GM23338 (cell line): ENCODE results near the gene GAL3ST2. TPM values are rescaled to one million over a fixed set of nuclear protein-coding genes. Genes with fewer than 3 reads are reported as not detected.

Source experiments
- ATAC-seq: fragments of 200-7000 bp; cut with Tn5 transposase; 3 replicates; pipeline ENCODE4 v1.9.1; 2020
- DNase-seq: peaks from one replicate; pipeline ENCODE4 v3.0.0-alpha.2; 2015; ENCODE audit warnings: low spot score
- H2AFZ ChIP-seq: fragments of 200-600 bp; sonication (generic); 2 replicates; pipeline ENCODE4 v1.8.0; 2016; ENCODE audit warnings: antibody characterized with exemption, mild to moderate bottlenecking, moderate library complexity
- H3F3A ChIP-seq: fragments of 200-600 bp; sonication (generic); replicated peaks from 2 replicates; pipeline ENCODE4 v1.8.0; 2017; ENCODE audit warnings: antibody characterized with exemption, mixed run types, low read depth
- H3K27ac ChIP-seq: fragments of 200-600 bp; sonication (generic); 2 replicates; pipeline ENCODE4 v1.6.1; 2016; ENCODE audit warnings: low read depth
- H3K27me3 ChIP-seq: fragments of 200-600 bp; sonication (generic); 2 replicates; pipeline ENCODE4 v1.8.0; 2016; ENCODE audit warnings: mild to moderate bottlenecking, mixed run types, moderate library complexity; ENCODE audit not compliant: insufficient read depth
- H3K36me3 ChIP-seq: fragments of 200-600 bp; sonication (generic); 2 replicates; pipeline ENCODE4 v1.8.0; 2016; ENCODE audit warnings: mild to moderate bottlenecking; ENCODE audit not compliant: insufficient read depth
- H3K4me1 ChIP-seq: fragments of 200-600 bp; sonication (generic); 2 replicates; pipeline ENCODE4 v1.8.0; 2016; ENCODE audit warnings: mild to moderate bottlenecking, moderate library complexity; ENCODE audit not compliant: insufficient read depth
- H3K4me2 ChIP-seq: fragments of 200-600 bp; sonication (generic); 2 replicates; pipeline ENCODE4 v1.7.1; 2017; ENCODE audit warnings: mixed run types
- H3K4me3 ChIP-seq: fragments of 200-600 bp; sonication (generic); 2 replicates; pipeline ENCODE4 v1.6.1; 2016; ENCODE audit warnings: mixed run types
- H3K79me2 ChIP-seq: fragments of 200-600 bp; sonication (generic); replicated peaks from 2 replicates; pipeline ENCODE4 v1.8.0; 2017; ENCODE audit warnings: mild to moderate bottlenecking; ENCODE audit not compliant: insufficient read depth
- H3K9me2 ChIP-seq: fragments of 200-600 bp; sonication (generic); 2 replicates; pipeline ENCODE4 v1.8.0; 2017; ENCODE audit not compliant: insufficient read depth
- H4K20me1 ChIP-seq: fragments of 200-600 bp; sonication (generic); replicated peaks from 2 replicates; pipeline ENCODE4 v1.8.0; 2017; ENCODE audit warnings: mild to moderate bottlenecking; ENCODE audit not compliant: insufficient read depth
- H3K27ac Mint-ChIP-seq: 2 replicates; pipeline ENCODE4 v1.8.0; 2020; ENCODE audit warnings: inconsistent platforms, mild to moderate bottlenecking, moderate library complexity, mixed read lengths
- H3K27me3 Mint-ChIP-seq: 3 replicates; pipeline ENCODE4 v1.8.0; 2022; ENCODE audit warnings: low read depth, mild to moderate bottlenecking, moderate library complexity, mixed read lengths, inconsistent platforms; ENCODE audit not compliant: insufficient read depth, poor library complexity
- H3K36me3 Mint-ChIP-seq: 3 replicates; pipeline ENCODE4 v1.8.0; 2021; ENCODE audit warnings: low read depth, mild to moderate bottlenecking, inconsistent platforms, moderate library complexity, mixed read lengths
- H3K4me1 Mint-ChIP-seq: 3 replicates; pipeline ENCODE4 v1.8.0; 2020; ENCODE audit warnings: mild to moderate bottlenecking, inconsistent platforms, mixed read lengths
- H3K4me3 Mint-ChIP-seq: 3 replicates; pipeline ENCODE4 v1.8.0; 2021; ENCODE audit warnings: moderate library complexity, mild to moderate bottlenecking, inconsistent platforms, mixed read lengths
- H3K9me3 Mint-ChIP-seq: 3 replicates; pipeline ENCODE4 v1.8.0; 2020; ENCODE audit warnings: moderate library complexity, mild to moderate bottlenecking, inconsistent platforms, mixed read lengths
- CREB1 ChIP-seq: fragments of 250-450 bp; sonication (Bioruptor Pico); IDR thresholded peaks from 2 replicates; pipeline ENCODE4 v1.5.0; 2020; ENCODE audit warnings: low read depth, mild to moderate bottlenecking, moderate library complexity
- ETS1 ChIP-seq: IDR thresholded peaks from 2 replicates; pipeline ENCODE4 v1.6.1; 2016; ENCODE audit warnings: antibody characterized with exemption
- EZH2 ChIP-seq: fragments of 200-600 bp; sonication (generic); IDR thresholded peaks from one replicate; pipeline ENCODE4 v1.8.0; 2017; ENCODE audit warnings: antibody characterized with exemption, mild to moderate bottlenecking, low read depth; ENCODE audit not compliant: unreplicated experiment
- EZH2phosphoT487 ChIP-seq: fragments of 200-600 bp; sonication (generic); IDR thresholded peaks from one replicate; pipeline ENCODE4 v1.8.1; 2018; ENCODE audit warnings: antibody characterized with exemption; ENCODE audit not compliant: unreplicated experiment
- JUNB ChIP-seq: IDR thresholded peaks from one replicate; pipeline ENCODE4 v1.6.1; 2016; ENCODE audit warnings: antibody characterized with exemption; ENCODE audit not compliant: unreplicated experiment
- POLR2AphosphoS5 ChIP-seq: IDR thresholded peaks from 2 replicates; pipeline ENCODE4 v1.6.1; 2016; ENCODE audit warnings: antibody characterized with exemption, low read depth
- ZNF114 ChIP-seq: fragments of 250-450 bp; sonication (Bioruptor Pico); IDR thresholded peaks from 2 replicates; pipeline ENCODE4 v1.5.0; 2020; ENCODE audit warnings: mild to moderate bottlenecking, moderate library complexity
- polyA plus RNA-seq: library from polyadenylated mRNA; unstranded; fragments of >200 nt; fragmentation: Nextera tagmentation; extraction: Ambion mirVana; gene quantifications from 2 replicates; pipeline ENCODE4 v1.2.1, GENCODE V29; 2016
- total RNA-seq: library from RNA; depleted of rRNA; stranded (reverse); fragments of >200 nt; shearing (Covaris generic); gene quantifications from 2 replicates; pipeline ENCODE4 v1.2.3, GENCODE V29; 2014
- TF ChIP-seq, protein P1 (sequence below): IDR thresholded peaks from one replicate; pipeline ENCODE4 v1.6.1; 2018; ENCODE audit warnings: antibody characterized with exemption; ENCODE audit not compliant: unreplicated experiment
- TF ChIP-seq, protein P2 (sequence below), 2 experiments: fragments of 200-600 bp in 1 of 2; sonication (generic) in 1 of 2; conservative IDR thresholded peaks; 2 replicates each; pipeline versions ENCODE4 v1.5.1 to v1.6.1; 2016 to 2017; ENCODE audit warnings: antibody characterized with exemption in 2 of 2, low read depth in 2 of 2, mild to moderate bottlenecking in 2 of 2, moderate library complexity in 1 of 2

The GAL3ST2 gene
- total and polyA plus RNA-seq, 2 experiments from 2014 or later, result 0.19 to 0.24 TPM

GRCh38 chr2:241752253-241752652 lies 24.4 kb upstream of the GAL3ST2 start:
- Mint-ChIP-seq H3K27ac (no peak overlapping the region), H3K36me3 (peaks cover 14% of the 10 kb centered on the region), H3K27me3 (peaks cover 2% of the 10 kb centered on the region), H3K4me1 (no peaks in the 10 kb centered on the region), H3K9me3 (no peaks in the 10 kb centered on the region; the same call in 2 of the 3 replicates), H3K4me3 (no peak overlapping the region)
- H3K27ac ChIP-seq, result no peak overlapping the region
- H4K20me1 ChIP-seq, result no peaks in the 10 kb centered on the region
- H2AFZ ChIP-seq, result no peak overlapping the region
- H3K4me3 ChIP-seq, result no peak overlapping the region
- H3K79me2 ChIP-seq, result no peaks in the 10 kb centered on the region
- H3K9me2 ChIP-seq, result no peaks in the 10 kb centered on the region
- H3K4me1 ChIP-seq, result no peaks in the 10 kb centered on the region
- ATAC-seq (no peak), DNase-seq (no peak)
- no peaks in the 10 kb centered on the region for H3K36me3 ChIP-seq
- TF ChIP-seq POLR2AphosphoS5, result no peak
- no peak for TF ChIP-seq ETS1
- TF ChIP-seq CREB1, result no peak
- no peaks in the 10 kb centered on the region for H3K27me3 ChIP-seq
- H3F3A ChIP-seq, result no peaks in the 10 kb centered on the region
- no peak overlapping the region for H3K4me2 ChIP-seq

GRCh38 chr2:241752689-241753276 lies 23.8 kb upstream of the GAL3ST2 start:
- DNase-seq, result no peak
- TF ChIP-seq ZNF114 (CRISPR knock-in tag), result no peak
- no peak for TF ChIP-seq EZH2
- TF ChIP-seq EZH2phosphoT487, result no peak
- TF ChIP-seq JUNB, result no peak
- TF ChIP-seq, protein P1, sequence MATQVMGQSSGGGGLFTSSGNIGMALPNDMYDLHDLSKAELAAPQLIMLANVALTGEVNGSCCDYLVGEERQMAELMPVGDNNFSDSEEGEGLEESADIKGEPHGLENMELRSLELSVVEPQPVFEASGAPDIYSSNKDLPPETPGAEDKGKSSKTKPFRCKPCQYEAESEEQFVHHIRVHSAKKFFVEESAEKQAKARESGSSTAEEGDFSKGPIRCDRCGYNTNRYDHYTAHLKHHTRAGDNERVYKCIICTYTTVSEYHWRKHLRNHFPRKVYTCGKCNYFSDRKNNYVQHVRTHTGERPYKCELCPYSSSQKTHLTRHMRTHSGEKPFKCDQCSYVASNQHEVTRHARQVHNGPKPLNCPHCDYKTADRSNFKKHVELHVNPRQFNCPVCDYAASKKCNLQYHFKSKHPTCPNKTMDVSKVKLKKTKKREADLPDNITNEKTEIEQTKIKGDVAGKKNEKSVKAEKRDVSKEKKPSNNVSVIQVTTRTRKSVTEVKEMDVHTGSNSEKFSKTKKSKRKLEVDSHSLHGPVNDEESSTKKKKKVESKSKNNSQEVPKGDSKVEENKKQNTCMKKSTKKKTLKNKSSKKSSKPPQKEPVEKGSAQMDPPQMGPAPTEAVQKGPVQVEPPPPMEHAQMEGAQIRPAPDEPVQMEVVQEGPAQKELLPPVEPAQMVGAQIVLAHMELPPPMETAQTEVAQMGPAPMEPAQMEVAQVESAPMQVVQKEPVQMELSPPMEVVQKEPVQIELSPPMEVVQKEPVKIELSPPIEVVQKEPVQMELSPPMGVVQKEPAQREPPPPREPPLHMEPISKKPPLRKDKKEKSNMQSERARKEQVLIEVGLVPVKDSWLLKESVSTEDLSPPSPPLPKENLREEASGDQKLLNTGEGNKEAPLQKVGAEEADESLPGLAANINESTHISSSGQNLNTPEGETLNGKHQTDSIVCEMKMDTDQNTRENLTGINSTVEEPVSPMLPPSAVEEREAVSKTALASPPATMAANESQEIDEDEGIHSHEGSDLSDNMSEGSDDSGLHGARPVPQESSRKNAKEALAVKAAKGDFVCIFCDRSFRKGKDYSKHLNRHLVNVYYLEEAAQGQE, result no peak
- TF ChIP-seq, protein P2, sequence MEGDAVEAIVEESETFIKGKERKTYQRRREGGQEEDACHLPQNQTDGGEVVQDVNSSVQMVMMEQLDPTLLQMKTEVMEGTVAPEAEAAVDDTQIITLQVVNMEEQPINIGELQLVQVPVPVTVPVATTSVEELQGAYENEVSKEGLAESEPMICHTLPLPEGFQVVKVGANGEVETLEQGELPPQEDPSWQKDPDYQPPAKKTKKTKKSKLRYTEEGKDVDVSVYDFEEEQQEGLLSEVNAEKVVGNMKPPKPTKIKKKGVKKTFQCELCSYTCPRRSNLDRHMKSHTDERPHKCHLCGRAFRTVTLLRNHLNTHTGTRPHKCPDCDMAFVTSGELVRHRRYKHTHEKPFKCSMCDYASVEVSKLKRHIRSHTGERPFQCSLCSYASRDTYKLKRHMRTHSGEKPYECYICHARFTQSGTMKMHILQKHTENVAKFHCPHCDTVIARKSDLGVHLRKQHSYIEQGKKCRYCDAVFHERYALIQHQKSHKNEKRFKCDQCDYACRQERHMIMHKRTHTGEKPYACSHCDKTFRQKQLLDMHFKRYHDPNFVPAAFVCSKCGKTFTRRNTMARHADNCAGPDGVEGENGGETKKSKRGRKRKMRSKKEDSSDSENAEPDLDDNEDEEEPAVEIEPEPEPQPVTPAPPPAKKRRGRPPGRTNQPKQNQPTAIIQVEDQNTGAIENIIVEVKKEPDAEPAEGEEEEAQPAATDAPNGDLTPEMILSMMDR (conservative IDR thresholded peaks at IDR 0.05; ENCODE audit: low read depth in 2 of 2), result no peak

More at GRCh38 chr2:241752689-241753276, 23.8 kb upstream of the GAL3ST2 start:
- no peaks in the 10 kb centered on the region for H3F3A ChIP-seq
- H3K27ac ChIP-seq, result no peak overlapping the region
- Mint-ChIP-seq H3K36me3 (peaks cover 12% of the 10 kb centered on the region), H3K9me3 (no peaks in the 10 kb centered on the region; the same call in 2 of the 3 replicates), H3K27ac (no peak overlapping the region), H3K4me3 (no peak overlapping the region), H3K4me1 (no peaks in the 10 kb centered on the region), H3K27me3 (peaks cover 2% of the 10 kb centered on the region)
- no peaks in the 10 kb centered on the region for H3K36me3 ChIP-seq
- no peaks in the 10 kb centered on the region for H3K9me2 ChIP-seq
- H4K20me1 ChIP-seq, result no peaks in the 10 kb centered on the region
- no peaks in the 10 kb centered on the region for H3K4me1 ChIP-seq
- no peak for ATAC-seq
- H3K4me3 ChIP-seq, result no peak overlapping the region
- H3K27me3 ChIP-seq, result no peaks in the 10 kb centered on the region
- no peak overlapping the region for H3K4me2 ChIP-seq
- no peaks in the 10 kb centered on the region for H3K79me2 ChIP-seq
- no peak overlapping the region for H2AFZ ChIP-seq
